Smooth muscle cell (in vitro differentiated cells): ENCODE measurements around the gene TPSB2. TPM values are rescaled to one million over a fixed set of nuclear protein-coding genes. Genes with fewer than 3 reads are reported as not detected.

Experiments used
- DNase-seq: peaks from one replicate; lab custom pipeline; 2025; ENCODE audit not compliant: unreplicated experiment; lab: John Stamatoyannopoulos, UW
- H2AFZ ChIP-seq: fragments of 200-600 bp; sonication (generic); 2 replicates; pipeline ENCODE4 v1.6.0; 2016; ENCODE audit warnings: antibody characterized with exemption, low read depth, mild to moderate bottlenecking
- H3F3A ChIP-seq: fragments of 200-600 bp; sonication (generic); 2 replicates; pipeline ENCODE4 v1.6.0; 2017; ENCODE audit warnings: antibody characterized with exemption, low read depth
- H3K27ac ChIP-seq: fragments of 200-600 bp; sonication (generic); 2 replicates; pipeline ENCODE4 v1.5.1; 2016; ENCODE audit warnings: low read depth, mild to moderate bottlenecking
- H3K27me3 ChIP-seq: fragments of 200-600 bp; sonication (generic); 2 replicates; pipeline ENCODE4 v1.6.1; 2016; ENCODE audit warnings: low read depth, mild to moderate bottlenecking
- H3K36me3 ChIP-seq: fragments of 200-600 bp; sonication (generic); 2 replicates; pipeline ENCODE4 v1.5.1; 2016; ENCODE audit warnings: low read depth
- H3K4me1 ChIP-seq: fragments of 200-600 bp; sonication (generic); 2 replicates; pipeline ENCODE4 v1.5.1; 2016; ENCODE audit warnings: low read depth
- H3K4me2 ChIP-seq: fragments of 200-600 bp; sonication (generic); 2 replicates; pipeline ENCODE4 v1.6.0; 2016; ENCODE audit warnings: mild to moderate bottlenecking
- H3K4me3 ChIP-seq: fragments of 200-600 bp; sonication (generic); 2 replicates; pipeline ENCODE4 v1.5.1; 2016; ENCODE audit warnings: mild to moderate bottlenecking
- H3K79me2 ChIP-seq: fragments of 200-600 bp; sonication (generic); 2 replicates; pipeline ENCODE4 v1.6.0; 2016; ENCODE audit warnings: low read depth, mild to moderate bottlenecking
- H3K9ac ChIP-seq: fragments of 200-600 bp; sonication (generic); 2 replicates; pipeline ENCODE4 v1.6.0; 2016; ENCODE audit warnings: low read depth
- H3K9me3 ChIP-seq: fragments of 200-600 bp; sonication (generic); replicated peaks from 2 replicates; pipeline ENCODE4 v1.5.1; 2016; ENCODE audit warnings: low read depth
- H4K20me1 ChIP-seq: fragments of 200-600 bp; sonication (generic); 2 replicates; pipeline ENCODE4 v1.6.0; 2016; ENCODE audit warnings: low read depth
- WGBS: methylation state at CpG from one replicate; pipeline ENCODE4 v1.1.7; 2016; ENCODE audit warnings: low lambda C conversion rate; 5-methylcytosine and 5-hydroxymethylcytosine counted together
- polyA plus RNA-seq: library from polyadenylated mRNA; unstranded; fragments of >200 nt; fragmentation: Nextera tagmentation; extraction: Ambion mirVana; gene quantifications from 2 replicates; pipeline ENCODE4 v1.2.1, GENCODE V29; 2016
- total RNA-seq: library from RNA; depleted of rRNA; stranded (reverse); fragments of >200 nt; gene quantifications from 2 replicates; pipeline ENCODE4 v1.2.3, GENCODE V29; 2014
- TF ChIP-seq, protein P1 (sequence below): fragments of 200-600 bp; sonication (generic); IDR thresholded peaks from 2 replicates; pipeline ENCODE4 v1.5.1; 2017; ENCODE audit warnings: borderline replicate concordance, mild to moderate bottlenecking, antibody characterized with exemption; ENCODE audit not compliant: insufficient read depth, poor library complexity, severe bottlenecking

TPSB2 gene
- total and polyA plus RNA-seq, 2 experiments from 2014 or later, result not detected

GRCh38 chr16:1261131-1261892, 31.3 kb upstream of the TPSB2 start:
- WGBS, result 66% methylated on average over 45 of the region's 47 CpGs
- no peak overlapping the region for H3K27ac ChIP-seq
- TF ChIP-seq, protein P1, sequence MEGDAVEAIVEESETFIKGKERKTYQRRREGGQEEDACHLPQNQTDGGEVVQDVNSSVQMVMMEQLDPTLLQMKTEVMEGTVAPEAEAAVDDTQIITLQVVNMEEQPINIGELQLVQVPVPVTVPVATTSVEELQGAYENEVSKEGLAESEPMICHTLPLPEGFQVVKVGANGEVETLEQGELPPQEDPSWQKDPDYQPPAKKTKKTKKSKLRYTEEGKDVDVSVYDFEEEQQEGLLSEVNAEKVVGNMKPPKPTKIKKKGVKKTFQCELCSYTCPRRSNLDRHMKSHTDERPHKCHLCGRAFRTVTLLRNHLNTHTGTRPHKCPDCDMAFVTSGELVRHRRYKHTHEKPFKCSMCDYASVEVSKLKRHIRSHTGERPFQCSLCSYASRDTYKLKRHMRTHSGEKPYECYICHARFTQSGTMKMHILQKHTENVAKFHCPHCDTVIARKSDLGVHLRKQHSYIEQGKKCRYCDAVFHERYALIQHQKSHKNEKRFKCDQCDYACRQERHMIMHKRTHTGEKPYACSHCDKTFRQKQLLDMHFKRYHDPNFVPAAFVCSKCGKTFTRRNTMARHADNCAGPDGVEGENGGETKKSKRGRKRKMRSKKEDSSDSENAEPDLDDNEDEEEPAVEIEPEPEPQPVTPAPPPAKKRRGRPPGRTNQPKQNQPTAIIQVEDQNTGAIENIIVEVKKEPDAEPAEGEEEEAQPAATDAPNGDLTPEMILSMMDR, result no peak
- no peaks in the 10 kb centered on the region for H3K4me1 ChIP-seq
- no peak for DNase-seq
- H4K20me1 ChIP-seq, result no peaks in the 10 kb centered on the region
- H2AFZ ChIP-seq, result no peak overlapping the region
- H3K9ac ChIP-seq, result no peak overlapping the region
- no peak overlapping the region for H3K4me3 ChIP-seq
- H3K79me2 ChIP-seq, result no peaks in the 10 kb centered on the region
- H3K27me3 ChIP-seq, result peaks cover 11% of the 10 kb centered on the region
- no peaks in the 10 kb centered on the region for H3F3A ChIP-seq
- no peaks in the 10 kb centered on the region for H3K9me3 ChIP-seq
- no peaks in the 10 kb centered on the region for H3K36me3 ChIP-seq
- no peak overlapping the region for H3K4me2 ChIP-seq

GRCh38 chr16:1260101-1260680, 30.2 kb upstream of the TPSB2 start:
- Histone ChIP-seq H3K36me3 (no peaks in the 10 kb centered on the region), H3K9ac (no peak overlapping the region), H2AFZ (no peak overlapping the region), H3F3A (no peaks in the 10 kb centered on the region), H3K4me3 (no peak overlapping the region), H3K27ac (no peak overlapping the region), H4K20me1 (no peaks in the 10 kb centered on the region), H3K9me3 (no peaks in the 10 kb centered on the region), H3K27me3 (peaks cover 11% of the 10 kb centered on the region), H3K4me2 (no peak overlapping the region), H3K4me1 (no peaks in the 10 kb centered on the region), H3K79me2 (no peaks in the 10 kb centered on the region)
- 92% methylated on average over 32 of the region's 36 CpGs for WGBS
- DNase-seq, result no peak
- TF ChIP-seq, protein P1, result no peak

GRCh38 chr16:1259760-1260068, 29.7 kb upstream of the TPSB2 start:
- 76% methylated on average over 11 of the region's 11 CpGs for WGBS
- H3F3A ChIP-seq, result no peaks in the 10 kb centered on the region
- no peak overlapping the region for H3K9ac ChIP-seq
- TF ChIP-seq, protein P1, result no peak
- no peaks in the 10 kb centered on the region for H3K36me3 ChIP-seq
- DNase-seq, result no peak
- no peaks in the 10 kb centered on the region for H3K79me2 ChIP-seq
- peaks cover 11% of the 10 kb centered on the region for H3K27me3 ChIP-seq
- no peaks in the 10 kb centered on the region for H3K4me1 ChIP-seq
- H3K4me2 ChIP-seq, result no peak overlapping the region
- no peak overlapping the region for H3K27ac ChIP-seq
- no peaks in the 10 kb centered on the region for H3K9me3 ChIP-seq
- H3K4me3 ChIP-seq, result no peak overlapping the region
- no peaks in the 10 kb centered on the region for H4K20me1 ChIP-seq
- no peak overlapping the region for H2AFZ ChIP-seq
